WERI-Rb-1 (cell line): ENCODE results near the gene PMVK.

Source experiments
- DNase-seq: peaks from one replicate; pipeline ENCODE4 v3.0.0-alpha.2; 2020
- H3K27ac ChIP-seq: fragments of 250-450 bp; sonication (Bioruptor Pico); 2 replicates; pipeline ENCODE4 v1.5.1; 2020; ENCODE audit warnings: mild to moderate bottlenecking, moderate library complexity
- H3K27me3 ChIP-seq: fragments of 250-450 bp; sonication (Bioruptor Pico); 2 replicates; pipeline ENCODE4 v1.5.1; 2021; ENCODE audit warnings: mild to moderate bottlenecking, low read depth, moderate library complexity; ENCODE audit not compliant: insufficient read depth, severe bottlenecking
- H3K36me3 ChIP-seq: fragments of 250-450 bp; sonication (Bioruptor Pico); 2 replicates; pipeline ENCODE4 v1.5.1; 2020; ENCODE audit warnings: mild to moderate bottlenecking, moderate library complexity
- H3K4me3 ChIP-seq: 2 replicates; pipeline ENCODE4 v1.5.1; 2011; ENCODE audit warnings: low read depth, mild to moderate bottlenecking, control low read depth, low read length
- H3K9me3 ChIP-seq: fragments of 250-450 bp; sonication (Bioruptor Pico); 2 replicates; pipeline ENCODE4 v1.5.1; 2021; ENCODE audit warnings: mild to moderate bottlenecking, moderate library complexity; ENCODE audit not compliant: severe bottlenecking
- CTCF ChIP-seq: IDR thresholded peaks from 2 replicates; pipeline ENCODE4 v1.5.1; 2011; ENCODE audit warnings: low read depth, mild to moderate bottlenecking, control low read depth, inconsistent platforms, low read length

PMVK gene

DNA sequence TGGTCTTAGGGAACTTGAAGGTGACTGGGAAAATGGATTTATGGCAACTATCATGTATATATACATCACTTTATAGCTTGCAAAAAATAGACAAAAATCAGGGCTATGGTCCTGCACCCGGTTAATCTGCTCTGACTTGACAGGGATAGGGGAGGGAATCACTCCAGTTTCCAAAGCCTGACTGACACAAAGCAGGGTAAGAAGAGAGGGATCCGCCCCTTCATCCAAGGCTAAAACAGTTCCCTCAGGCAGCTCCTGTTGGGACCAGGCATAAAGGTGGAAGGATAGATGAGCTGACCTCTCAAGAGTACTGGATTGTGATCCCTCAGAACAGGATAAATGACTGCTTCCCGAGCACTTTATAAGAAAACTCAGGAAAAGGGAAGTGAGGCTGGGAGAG lies 18.0 kb upstream of the PMVK start:
- DNase-seq = peak; percentile 74
- TF ChIP-seq CTCF = no peak
- peaks cover 39% of the 10 kb centered on the region for H3K36me3 ChIP-seq
- no peaks in the 10 kb centered on the region for H3K27me3 ChIP-seq
- H3K9me3 ChIP-seq = no peaks in the 10 kb centered on the region
- H3K27ac ChIP-seq = no peak overlapping the region; the same call in 1 of the 2 replicates
- no peak overlapping the region for H3K4me3 ChIP-seq

GRCh38 chr1:154953611-154954038 lies 17.1 kb upstream of the PMVK start:
- Histone ChIP-seq H3K27me3 (no peaks in the 10 kb centered on the region), H3K27ac (no peak overlapping the region), H3K36me3 (peaks cover 36% of the 10 kb centered on the region), H3K9me3 (no peaks in the 10 kb centered on the region), H3K4me3 (no peak overlapping the region)
- no peak for DNase-seq
- no peak for TF ChIP-seq CTCF

DNA sequence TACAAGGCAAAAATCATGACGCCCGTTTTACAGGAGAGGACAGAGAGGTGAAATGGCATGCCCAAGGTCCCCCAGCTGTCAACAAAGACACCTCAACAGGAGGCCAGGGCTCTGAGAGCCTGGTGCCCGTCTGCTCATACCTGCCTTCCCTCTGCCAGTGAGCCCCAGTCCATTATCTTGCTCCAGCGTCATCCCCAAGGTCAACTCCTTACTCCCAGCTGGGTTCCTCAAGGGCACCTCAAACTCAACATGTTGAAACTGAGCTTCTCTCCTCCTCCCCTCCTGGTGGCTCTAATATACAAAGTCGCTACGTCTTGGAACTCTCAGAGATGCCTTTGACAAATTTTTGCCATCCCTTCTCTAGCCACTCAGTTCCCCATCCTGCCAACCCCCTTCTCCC lies 16.1 kb upstream of the PMVK start:
- DNase-seq = no peak
- no peaks in the 10 kb centered on the region for H3K27me3 ChIP-seq
- H3K36me3 ChIP-seq = peaks cover 36% of the 10 kb centered on the region
- TF ChIP-seq CTCF = no peak
- no peak overlapping the region for H3K4me3 ChIP-seq
- H3K27ac ChIP-seq = no peak overlapping the region
- H3K9me3 ChIP-seq = no peaks in the 10 kb centered on the region

- no peaks in the 10 kb centered on the region for H3K9me3 ChIP-seq
- TF ChIP-seq CTCF = no peak
- H3K27ac ChIP-seq = no peak overlapping the region
- no peak for DNase-seq
- peaks cover 40% of the 10 kb centered on the region for H3K36me3 ChIP-seq
- no peaks in the 10 kb centered on the region for H3K27me3 ChIP-seq
- no peak overlapping the region for H3K4me3 ChIP-seq
These were observed 15.6 kb upstream of the PMVK start for GRCh38 chr1:154951901-154952657.

- Histone ChIP-seq H3K27ac (peak overlapping the region; percentile 14), H3K9me3 (no peaks in the 10 kb centered on the region), H3K36me3 (peaks cover 68% of the 10 kb centered on the region), H3K27me3 (no peaks in the 10 kb centered on the region), H3K4me3 (no peak overlapping the region)
- no peak for TF ChIP-seq CTCF
- DNase-seq = no peak
These were observed 11.6 kb upstream of the PMVK start for GRCh38 chr1:154948079-154948478.
